Activated T-cell treated with anti-CD3 and anti-CD28 coated beads, Interleukin-2, amount 50 U/mL, for 72 hours (primary cell): ENCODE data around the gene TMEM72. TPM values are rescaled to one million over a fixed set of nuclear protein-coding genes. Genes with fewer than 3 reads are reported as not detected.
A peak's percentile ranks its signal among the peaks of the same experiment; 100 is the strongest.

Experiments
- ATAC-seq, 2 donors: fragments of 150-1000 bp; cut with Tn5 transposase; replicated peaks in 1 of 2; 2 replicates each; pipeline ENCODE4 v1.10.0; 2021; ENCODE audit warnings: moderate library complexity in 2 of 2, mild to moderate bottlenecking in 1 of 2
- DNase-seq, 2 donors: peaks; one replicate each; pipeline ENCODE4 v3.0.0; 2021 to 2022; ENCODE audit warnings: mixed read lengths in 1 of 2
- H3K27ac Mint-ChIP-seq: one replicate; pipeline ENCODE4 v1.8.0; 2022; ENCODE audit warnings: mild to moderate bottlenecking, moderate library complexity, mixed read lengths
- H3K27me3 Mint-ChIP-seq: one replicate; pipeline ENCODE4 v1.8.0; 2022; ENCODE audit warnings: low read depth, mixed read lengths
- H3K36me3 Mint-ChIP-seq, 2 donors: one replicate each; pipeline ENCODE4 v1.8.0; 2022; ENCODE audit warnings: mixed read lengths in 2 of 2, mild to moderate bottlenecking in 1 of 2; ENCODE audit not compliant: insufficient read depth in 2 of 2
- H3K4me1 Mint-ChIP-seq: one replicate; pipeline ENCODE4 v1.8.0; 2022; ENCODE audit warnings: low read depth, mixed read lengths
- H3K4me3 Mint-ChIP-seq, 2 donors: one replicate each; pipeline ENCODE4 v1.8.0; 2022; ENCODE audit warnings: mild to moderate bottlenecking in 2 of 2, mixed read lengths in 2 of 2, moderate library complexity in 2 of 2
- H3K9me3 Mint-ChIP-seq, 2 donors: one replicate each; pipeline ENCODE4 v1.8.0; 2022; ENCODE audit warnings: mixed read lengths in 2 of 2
- total RNA-seq, 2 donors: library from RNA; stranded (reverse); gene quantifications; one replicate each; pipeline ENCODE4 v1.2.3, GENCODE V29; 2022

The TMEM72 gene
- total RNA-seq, 2 donors from 2014 or later, result not detected

DNA sequence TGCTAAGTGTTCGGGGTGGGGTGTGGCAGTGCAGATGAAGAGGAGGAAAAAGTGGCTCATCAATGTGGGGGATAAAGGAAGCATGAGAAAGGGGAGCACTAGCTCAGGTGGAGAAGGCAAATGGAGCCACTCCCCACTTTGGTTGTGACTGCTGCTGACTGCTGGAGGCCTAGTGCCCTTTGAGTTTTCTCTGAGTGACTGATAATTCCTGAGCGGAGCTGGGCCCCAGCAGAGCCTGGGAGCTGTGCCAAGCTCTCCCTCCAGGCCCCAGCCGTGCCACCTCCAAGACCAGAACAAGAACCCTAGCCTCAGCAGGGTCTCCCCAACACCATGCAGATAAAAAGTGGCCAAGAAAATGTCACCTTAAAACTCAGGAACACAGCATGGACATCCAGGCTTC is 38.8 kb downstream of the TMEM72 start:
- Mint-ChIP-seq H3K9me3 (peaks cover 2 to 3% of the 10 kb centered on the region in 2 donors), H3K27ac (no peak overlapping the region), H3K4me3 (no peak overlapping the region), H3K36me3 (peaks cover 3 to 4% of the 10 kb centered on the region in 2 donors), H3K27me3 (no peaks in the 10 kb centered on the region), H3K4me1 (peaks cover 14% of the 10 kb centered on the region)
- DNase-seq (no peak), ATAC-seq (no peak)

DNA sequence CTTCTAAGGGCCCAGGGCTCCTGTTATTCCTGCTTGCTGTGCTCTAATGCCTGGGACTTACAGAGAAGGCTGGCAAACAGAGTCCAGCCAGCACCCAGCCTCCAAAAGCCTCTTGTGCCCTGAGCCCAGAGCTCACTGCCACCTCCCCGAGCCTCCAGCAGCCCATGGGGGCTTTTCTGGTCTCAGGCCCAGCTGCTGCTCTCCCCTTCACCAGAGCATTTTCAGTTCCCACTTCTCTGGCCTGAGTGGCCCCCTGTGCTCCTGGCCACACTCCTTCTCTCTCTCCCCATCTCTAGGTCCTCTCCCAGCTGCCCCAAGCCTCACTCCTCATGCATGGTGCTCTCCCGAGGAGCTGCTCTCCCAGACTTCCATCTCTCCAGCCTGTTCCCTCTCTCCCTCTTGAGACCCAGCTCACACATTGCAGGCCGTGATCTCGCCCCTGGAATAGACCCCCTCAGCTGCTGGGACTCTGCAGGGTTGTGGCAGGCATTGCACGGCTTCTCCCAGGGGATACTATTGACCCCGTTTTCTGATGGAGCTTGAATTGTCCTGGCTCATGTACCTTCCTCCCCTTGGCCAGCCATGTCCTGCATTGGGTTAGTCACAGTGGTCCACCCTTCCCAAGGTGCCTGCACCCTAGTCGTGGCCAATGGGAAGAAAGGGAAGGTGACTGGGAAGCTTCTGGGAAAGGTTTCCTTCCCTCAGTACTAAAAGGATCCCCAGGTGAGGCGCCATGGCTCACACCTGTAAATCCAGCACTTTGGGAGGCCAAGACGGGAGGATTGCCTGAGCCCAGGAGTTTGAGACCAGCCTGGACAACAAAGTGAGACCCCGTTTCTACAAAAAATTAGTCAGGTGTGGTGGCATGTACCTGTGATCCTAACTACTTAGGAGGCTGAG is 39.4 kb downstream of the TMEM72 start:
- ATAC-seq, result no peak
- Mint-ChIP-seq H3K9me3 (no peaks in the 10 kb centered on the region), H3K27ac (no peak overlapping the region), H3K36me3 (peaks cover 0 to 1% of the 10 kb centered on the region in 2 donors), H3K4me3 (no peak overlapping the region), H3K4me1 (peaks cover 14% of the 10 kb centered on the region), H3K27me3 (no peaks in the 10 kb centered on the region)
- no peak for DNase-seq

DNA sequence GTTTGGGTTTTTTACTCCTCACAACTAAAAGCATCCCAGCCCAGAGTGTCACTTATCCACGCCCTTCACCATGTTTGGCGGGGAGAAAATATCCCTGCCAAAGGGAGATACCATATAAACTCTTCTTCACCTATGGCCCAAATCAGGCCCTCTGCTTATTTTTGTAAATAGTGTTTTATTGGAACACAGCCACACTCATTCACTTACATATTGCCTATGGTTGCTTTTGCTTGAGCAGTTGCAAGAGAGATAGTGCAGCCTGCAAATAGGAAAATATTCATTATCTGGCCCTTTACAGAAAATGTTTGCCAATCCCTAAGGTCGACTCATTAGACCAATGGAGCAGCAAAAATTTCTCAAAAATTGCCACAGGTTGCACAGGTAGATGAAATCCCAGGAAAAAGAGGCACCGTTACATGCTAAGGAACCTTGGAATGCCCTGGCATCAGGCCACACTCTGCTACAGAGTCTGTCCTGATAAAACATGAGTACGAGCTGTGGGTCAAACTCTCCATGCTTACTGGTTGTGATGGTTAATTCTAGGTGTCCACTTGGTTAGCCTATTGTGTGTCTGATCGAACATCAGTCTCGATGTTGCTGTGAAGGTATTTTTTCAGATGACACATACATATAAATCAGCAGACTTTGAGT is 40.6 kb downstream of the TMEM72 start:
- H3K4me3 Mint-ChIP-seq, result no peak overlapping the region
- ATAC-seq (no peak), DNase-seq (no peak)
- H3K36me3 Mint-ChIP-seq, result no peaks in the 10 kb centered on the region
- no peak overlapping the region for H3K27ac Mint-ChIP-seq
- H3K27me3 Mint-ChIP-seq, result no peaks in the 10 kb centered on the region
- H3K9me3 Mint-ChIP-seq, result no peaks in the 10 kb centered on the region
- peaks cover 14% of the 10 kb centered on the region for H3K4me1 Mint-ChIP-seq

DNA sequence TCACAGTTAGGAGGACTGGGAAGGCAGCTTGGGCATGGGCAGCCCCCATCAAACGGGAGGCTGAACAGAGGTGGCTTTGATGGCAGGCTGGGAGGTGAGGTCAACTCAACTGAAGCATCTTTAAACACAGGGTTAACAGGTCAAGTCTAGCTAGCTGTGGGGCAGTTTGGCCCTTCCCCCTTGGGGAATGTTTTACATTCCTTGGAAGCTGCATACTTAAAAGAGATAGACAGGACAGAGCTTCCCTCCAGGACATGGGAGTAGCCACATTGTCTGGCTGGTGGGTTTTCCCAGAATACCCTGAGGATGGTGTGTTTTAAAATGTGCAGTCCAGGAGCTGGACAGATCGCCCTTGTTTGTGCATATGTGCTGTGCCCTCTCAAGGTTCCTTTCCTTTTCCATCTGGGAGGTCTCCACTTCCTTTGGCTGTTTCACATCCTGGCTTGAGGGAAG is 41.7 kb downstream of the TMEM72 start:
- no peaks in the 10 kb centered on the region for H3K36me3 Mint-ChIP-seq
- H3K4me3 Mint-ChIP-seq, result no peak overlapping the region
- no peak overlapping the region for H3K27ac Mint-ChIP-seq
- no peaks in the 10 kb centered on the region for H3K9me3 Mint-ChIP-seq
- ATAC-seq (no peak), DNase-seq (no peak)
- H3K4me1 Mint-ChIP-seq, result peaks cover 11% of the 10 kb centered on the region
- H3K27me3 Mint-ChIP-seq, result no peaks in the 10 kb centered on the region

DNA sequence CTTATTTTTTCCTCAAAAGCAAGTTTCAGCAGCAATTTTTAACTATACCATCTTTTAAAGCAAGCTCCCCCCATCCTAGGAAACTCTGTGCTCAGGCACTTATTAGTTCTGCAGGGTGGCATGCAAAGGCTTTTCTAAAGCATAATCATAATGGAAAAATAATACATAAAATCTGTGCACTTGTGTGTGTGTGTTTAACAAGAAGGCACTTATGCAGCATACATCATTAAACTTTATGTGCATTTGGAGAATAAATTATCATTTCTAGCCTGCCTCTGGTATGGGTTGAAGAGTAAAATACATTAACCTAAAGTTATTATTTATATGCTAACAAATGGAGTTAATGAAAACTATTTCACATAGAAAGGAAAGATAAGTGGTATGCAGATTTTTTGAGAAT is 42.9 kb downstream of the TMEM72 start:
- Mint-ChIP-seq H3K4me1 (peaks cover 13% of the 10 kb centered on the region), H3K9me3 (no peaks in the 10 kb centered on the region), H3K27me3 (no peaks in the 10 kb centered on the region), H3K36me3 (no peaks in the 10 kb centered on the region), H3K4me3 (no peak overlapping the region), H3K27ac (no peak overlapping the region)
- no peak for ATAC-seq
- DNase-seq, result no peak

DNA sequence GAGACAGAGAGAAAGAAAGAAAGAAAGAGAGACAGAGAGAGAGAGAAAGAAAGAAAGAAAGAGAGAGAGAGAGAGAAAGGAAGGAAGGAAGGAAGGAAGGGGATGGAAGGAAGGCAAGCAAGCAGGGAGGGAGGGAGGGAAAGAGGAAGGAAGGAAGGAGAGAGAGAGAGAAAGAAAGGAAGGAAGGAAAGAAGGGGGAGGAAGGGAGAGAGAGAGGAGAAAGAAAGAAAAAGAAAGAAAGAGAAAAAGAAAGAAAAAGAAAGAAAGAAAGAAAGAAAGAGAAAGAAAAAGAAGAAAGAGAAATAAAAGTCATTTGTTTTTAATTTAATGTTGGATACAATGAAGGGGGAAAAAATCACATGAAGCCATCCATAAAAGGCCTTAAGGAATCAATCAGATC is 43.8 kb downstream of the TMEM72 start:
- Mint-ChIP-seq H3K27me3 (no peaks in the 10 kb centered on the region), H3K27ac (no peak overlapping the region), H3K4me3 (no peak overlapping the region), H3K36me3 (no peaks in the 10 kb centered on the region), H3K4me1 (peaks cover 13% of the 10 kb centered on the region), H3K9me3 (no peaks in the 10 kb centered on the region)
- DNase-seq (no peak), ATAC-seq (no peak)

DNA sequence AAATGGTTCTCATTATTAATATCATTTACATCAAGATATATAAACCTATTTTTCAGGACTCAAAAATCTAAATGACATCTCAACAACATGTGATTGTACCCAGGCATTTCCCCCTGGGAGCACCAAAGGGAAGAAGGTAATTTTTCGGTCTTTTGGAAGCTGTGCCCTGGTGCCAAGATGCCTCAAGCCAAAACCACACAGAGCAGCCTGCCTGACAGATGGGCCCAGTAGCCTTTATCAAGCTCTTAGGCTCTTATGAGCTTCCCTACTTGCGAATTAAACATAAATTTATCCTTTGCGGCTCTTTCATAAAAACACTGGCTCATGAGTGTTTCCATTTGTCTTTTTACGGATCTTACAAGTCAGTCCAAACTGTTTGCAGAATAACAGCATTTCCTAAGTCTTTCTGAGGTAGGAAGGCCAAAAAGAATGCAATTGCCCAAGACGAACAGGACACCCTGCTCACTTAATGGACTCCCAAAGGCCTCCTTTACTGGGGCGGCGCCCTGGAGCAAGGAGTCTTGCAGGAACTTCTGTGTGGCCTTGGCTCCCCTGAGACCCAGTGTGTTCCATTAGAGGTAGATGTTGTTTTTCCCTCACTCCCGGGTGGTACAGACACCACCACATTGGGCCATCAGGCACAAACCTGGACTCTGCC is 44.4 kb downstream of the TMEM72 start:
- H3K36me3 Mint-ChIP-seq, result no peaks in the 10 kb centered on the region

DNA sequence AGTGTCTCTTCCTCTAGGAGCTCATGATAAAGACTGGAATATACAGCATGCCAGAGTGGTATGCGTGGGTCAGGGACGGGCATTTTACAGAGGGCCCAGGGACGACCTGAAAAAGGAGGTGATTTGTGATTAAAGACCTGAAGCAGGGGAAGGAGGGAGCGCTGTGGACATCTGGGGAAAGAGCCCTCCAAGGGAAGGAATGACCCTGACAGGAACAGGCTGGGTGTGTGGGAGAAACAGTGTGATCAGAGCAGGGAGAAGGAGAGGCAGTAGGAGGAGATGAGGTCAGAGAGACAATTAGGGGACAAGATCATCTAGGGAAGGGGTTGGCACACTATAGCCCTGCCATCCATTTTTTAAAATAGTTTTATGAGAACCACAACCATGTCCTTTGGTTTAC is 45.1 kb downstream of the TMEM72 start:
- DNase-seq (no peak), ATAC-seq (no peak)
- no peaks in the 10 kb centered on the region for H3K27me3 Mint-ChIP-seq
- no peaks in the 10 kb centered on the region for H3K36me3 Mint-ChIP-seq
- no peaks in the 10 kb centered on the region for H3K9me3 Mint-ChIP-seq
- peaks cover 24% of the 10 kb centered on the region for H3K4me1 Mint-ChIP-seq
- H3K27ac Mint-ChIP-seq, result no peak overlapping the region
- H3K4me3 Mint-ChIP-seq, result no peak overlapping the region

More for the DNA sequence above, 44.4 kb downstream of the TMEM72 start:
- DNase-seq (no peak), ATAC-seq (no peak)
- H3K4me3 Mint-ChIP-seq, result no peak overlapping the region
- no peaks in the 10 kb centered on the region for H3K9me3 Mint-ChIP-seq
- H3K27me3 Mint-ChIP-seq, result no peaks in the 10 kb centered on the region
- peaks cover 17% of the 10 kb centered on the region for H3K4me1 Mint-ChIP-seq
- H3K27ac Mint-ChIP-seq, result no peak overlapping the region

DNA sequence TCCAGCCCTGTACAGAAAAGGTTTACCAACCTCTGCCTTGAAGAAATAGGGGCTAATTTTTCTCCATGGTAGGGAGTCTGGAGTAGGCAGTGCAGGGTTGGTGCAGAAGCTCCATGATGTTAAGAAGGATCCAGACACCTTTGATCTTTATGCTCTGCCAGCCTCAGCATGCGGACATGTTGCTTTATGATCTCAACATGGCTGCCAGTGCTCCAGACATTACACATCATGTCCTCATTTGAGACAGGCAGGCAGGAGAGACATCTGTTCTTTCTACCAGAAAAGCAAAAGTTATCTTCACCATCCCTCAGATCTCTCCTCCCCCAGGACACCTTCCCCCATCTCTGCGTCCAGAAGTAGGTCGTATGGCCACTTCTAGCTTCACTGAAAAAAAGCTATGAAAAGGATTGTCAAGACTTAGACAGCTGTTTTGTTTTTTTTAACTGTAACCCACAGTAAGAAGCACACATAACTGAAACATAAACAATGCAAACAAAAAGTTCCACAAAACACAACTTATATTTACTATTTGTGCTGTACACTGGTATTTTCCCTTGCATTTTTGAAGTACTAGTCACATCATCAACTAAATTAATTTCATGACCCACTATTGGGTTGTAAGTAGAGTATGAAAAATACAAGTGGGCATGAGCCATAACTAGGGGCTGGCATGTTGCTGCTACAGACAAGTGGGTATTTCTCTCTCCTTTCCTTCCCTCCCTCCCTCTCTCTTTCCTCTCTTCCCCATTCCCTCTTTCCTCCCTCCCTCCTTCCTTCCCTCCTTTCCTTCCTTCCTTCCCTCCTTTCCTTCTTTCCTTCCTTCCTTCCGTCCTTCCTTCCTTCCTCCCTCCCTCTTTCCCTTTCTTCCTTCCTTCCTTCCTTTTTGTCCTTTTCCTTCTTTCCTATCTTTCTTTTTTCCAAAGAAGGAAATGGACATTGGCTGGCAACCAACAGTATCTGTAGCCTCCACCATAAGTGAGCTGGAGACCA is 45.9 kb downstream of the TMEM72 start:
- no peak for DNase-seq
- peak overlapping the region in 1 of 2 donors; percentile 44 for H3K4me3 Mint-ChIP-seq
- H3K27me3 Mint-ChIP-seq, result no peaks in the 10 kb centered on the region

DNA sequence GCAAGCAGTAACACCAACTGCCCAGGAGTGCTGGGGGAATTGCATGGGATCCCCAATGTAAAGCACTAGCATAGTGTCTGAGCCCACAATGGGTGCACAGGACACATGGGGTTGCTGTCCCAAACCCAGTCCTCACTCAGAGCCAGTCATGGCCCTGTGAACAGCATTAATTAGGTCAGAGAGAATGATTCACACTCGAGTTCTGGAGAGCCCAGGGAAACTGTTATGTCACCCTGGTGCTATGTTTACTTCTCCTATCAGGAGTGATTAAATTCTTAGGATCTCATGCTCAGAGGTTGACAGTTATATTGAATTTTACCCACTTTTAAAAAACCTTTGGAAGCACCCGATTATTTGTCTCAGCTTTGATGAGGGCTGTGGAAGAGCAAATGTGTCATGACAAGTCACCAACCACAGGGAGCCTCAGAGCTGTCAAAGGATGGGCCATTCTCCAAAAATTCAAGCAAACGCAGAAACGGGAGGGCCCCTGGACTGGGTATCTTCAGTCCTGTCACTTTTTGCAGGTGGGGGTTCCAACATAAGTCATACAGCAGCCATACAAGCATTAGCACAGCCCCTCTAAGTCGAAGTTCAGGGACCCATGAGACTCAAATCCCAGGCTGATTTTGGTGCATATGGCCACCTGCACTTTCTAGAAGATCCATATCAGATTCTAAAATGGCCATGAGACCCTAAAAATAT is 47.2 kb downstream of the TMEM72 start:
- peaks cover 25% of the 10 kb centered on the region for H3K4me1 Mint-ChIP-seq
- ATAC-seq (no peak), DNase-seq (no peak)
- H3K36me3 Mint-ChIP-seq, result no peaks in the 10 kb centered on the region
- H3K27me3 Mint-ChIP-seq, result no peaks in the 10 kb centered on the region
- peak overlapping the region; percentile 83 to 84 for H3K4me3 Mint-ChIP-seq
- H3K9me3 Mint-ChIP-seq, result no peaks in the 10 kb centered on the region
- peak overlapping the region; percentile 63 for H3K27ac Mint-ChIP-seq

More for the DNA sequence above, 45.9 kb downstream of the TMEM72 start:
- Mint-ChIP-seq H3K27ac (no peak overlapping the region), H3K4me1 (peaks cover 25% of the 10 kb centered on the region), H3K9me3 (no peaks in the 10 kb centered on the region), H3K36me3 (no peaks in the 10 kb centered on the region)
- ATAC-seq, result no peak

DNA sequence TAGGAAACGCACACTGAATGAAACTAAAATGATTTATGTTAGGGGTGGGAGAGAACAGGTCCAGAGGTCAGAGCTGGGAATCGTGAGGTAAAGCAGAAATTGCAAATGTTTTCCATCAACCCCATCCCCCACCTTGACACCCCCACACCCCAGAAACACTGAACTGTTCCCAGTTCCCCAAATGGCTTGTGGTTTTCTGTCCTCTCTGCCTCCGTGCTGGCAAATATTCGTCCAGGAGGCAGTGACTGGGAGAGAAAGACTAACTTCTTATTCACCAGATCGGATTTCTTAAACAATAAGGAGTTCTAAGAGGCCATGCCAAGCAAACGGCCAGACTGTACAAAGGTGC is 47.7 kb downstream of the TMEM72 start:
- H3K27me3 Mint-ChIP-seq, result no peaks in the 10 kb centered on the region
- H3K36me3 Mint-ChIP-seq, result no peaks in the 10 kb centered on the region
- no peak for DNase-seq
- no peak for ATAC-seq
- peaks cover 25% of the 10 kb centered on the region for H3K4me1 Mint-ChIP-seq
- H3K27ac Mint-ChIP-seq, result peak overlapping the region; percentile 63
- H3K9me3 Mint-ChIP-seq, result no peaks in the 10 kb centered on the region
- peak overlapping the region; percentile 83 to 84 for H3K4me3 Mint-ChIP-seq
